ENCODE measurements around the gene COG7. TPM values are rescaled to one million over a fixed set of nuclear protein-coding genes. Genes with fewer than 3 reads are reported as not detected.

The COG7 gene
- total RNA-seq, 4 donors from 2014 or later = 21.6 to 35.7 (median 24.8) TPM

- no peak for TF ChIP-seq CTCF (IDR thresholded peaks at IDR 0.05)
- TF ChIP-seq EP300 (IDR thresholded peaks at IDR 0.05) = no peak
- no peak for TF ChIP-seq POLR2A (IDR thresholded peaks at IDR 0.05)
- Histone ChIP-seq H3K36me3 (no peaks in the 10 kb centered on the region), H3K4me1 (no peaks in the 10 kb centered on the region), H3K27ac (no peak overlapping the region), H3K27me3 (no peaks in the 10 kb centered on the region), H3K4me3 (no peak overlapping the region), H3K9me3 (no peaks in the 10 kb centered on the region)
- WGBS, 2 donors = 86 to 90% methylated on average over 9 of the region's 9 CpGs
- no peak for DNase-seq (ENCODE audit: low spot score in 2 of 2)
Measured at GRCh38 chr16:23377071-23377931, 75.7 kb downstream of the COG7 start.

- Histone ChIP-seq H3K27ac (no peak overlapping the region), H3K4me3 (no peak overlapping the region), H3K9me3 (no peaks in the 10 kb centered on the region), H3K36me3 (no peaks in the 10 kb centered on the region), H3K27me3 (no peaks in the 10 kb centered on the region), H3K4me1 (no peaks in the 10 kb centered on the region)
- no peak for DNase-seq (ENCODE audit: low spot score in 2 of 2)
- TF ChIP-seq CTCF (IDR thresholded peaks at IDR 0.05) (no peak), POLR2A (IDR thresholded peaks at IDR 0.05) (no peak), EP300 (IDR thresholded peaks at IDR 0.05) (no peak)
- 81 to 83% methylated on average over 7 of the region's 7 CpGs for WGBS, 2 donors
Measured at GRCh38 chr16:23375643-23376042, 77.3 kb downstream of the COG7 start.

- H3K36me3 ChIP-seq = no peaks in the 10 kb centered on the region
- no peaks in the 10 kb centered on the region for H3K9me3 ChIP-seq
- H3K27me3 ChIP-seq = no peaks in the 10 kb centered on the region
- 77 to 80% methylated on average over 16 to 17 of the region's 17 CpGs for WGBS, 2 donors
- no peak for TF ChIP-seq CTCF (IDR thresholded peaks at IDR 0.05)
- no peak for TF ChIP-seq EP300 (IDR thresholded peaks at IDR 0.05)
- no peak for TF ChIP-seq POLR2A (IDR thresholded peaks at IDR 0.05)
- no peak overlapping the region for H3K27ac ChIP-seq
- no peak for DNase-seq (ENCODE audit: low spot score in 2 of 2)
- H3K4me1 ChIP-seq = no peaks in the 10 kb centered on the region
- no peak overlapping the region for H3K4me3 ChIP-seq
Measured at GRCh38 chr16:23374721-23375510, 78.1 kb downstream of the COG7 start.

GRCh38 chr16:23373436-23374219 lies 79.4 kb downstream of the COG7 start:
- no peak for DNase-seq (ENCODE audit: low spot score in 2 of 2)
- no peak for TF ChIP-seq EP300 (IDR thresholded peaks at IDR 0.05)
- H3K27ac ChIP-seq = no peak overlapping the region
- WGBS, 2 donors = 86 to 90% methylated on average over 12 to 13 of the region's 13 CpGs
- no peaks in the 10 kb centered on the region for H3K36me3 ChIP-seq
- no peak overlapping the region for H3K4me3 ChIP-seq
- no peaks in the 10 kb centered on the region for H3K4me1 ChIP-seq
- H3K9me3 ChIP-seq = no peaks in the 10 kb centered on the region
- no peaks in the 10 kb centered on the region for H3K27me3 ChIP-seq

GRCh38 chr16:23371368-23371767 lies 81.6 kb downstream of the COG7 start:
- WGBS, 2 donors = 67 to 79% methylated on average over 3 to 7 of the region's 9 CpGs
- no peaks in the 10 kb centered on the region for H3K36me3 ChIP-seq
- H3K27me3 ChIP-seq = no peaks in the 10 kb centered on the region
- H3K4me1 ChIP-seq = no peaks in the 10 kb centered on the region
- TF ChIP-seq CTCF (IDR thresholded peaks at IDR 0.05) (no peak), EP300 (IDR thresholded peaks at IDR 0.05) (no peak), POLR2A (IDR thresholded peaks at IDR 0.05) (no peak)
- H3K4me3 ChIP-seq = no peak overlapping the region
- H3K27ac ChIP-seq = no peak overlapping the region
- H3K9me3 ChIP-seq = no peaks in the 10 kb centered on the region
- DNase-seq (ENCODE audit: low spot score in 2 of 2) = no peak
